DMS 273 (cell line): Measurements from ENCODE around the gene CARS2.
"Not testable (repeated sequence)": the region's sequence is repeated elsewhere in the genome, so short reads cannot be mapped to it uniquely, and the experiment has no call there.

Experiments
- DNase-seq: peaks from one replicate; lab custom pipeline; 2025; ENCODE audit not compliant: unreplicated experiment; lab: John Stamatoyannopoulos, UW

Gene CARS2

GRCh38 chr13:110639935-110640334 is 66.0 kb downstream of the CARS2 start:
- no peak for DNase-seq

GRCh38 chr13:110638814-110639806 is 66.8 kb downstream of the CARS2 start:
- no peak for DNase-seq

GRCh38 chr13:110638257-110638656 is 67.7 kb downstream of the CARS2 start:
- no peak for DNase-seq

GRCh38 chr13:110637747-110638146 is 68.2 kb downstream of the CARS2 start:
- no peak for DNase-seq

- no peak for DNase-seq
These were observed 68.6 kb downstream of the CARS2 start for GRCh38 chr13:110637275-110637674.

GRCh38 chr13:110636701-110637201 is 69.2 kb downstream of the CARS2 start:
- no peak for DNase-seq

- peak; percentile 32 for DNase-seq
These were observed 69.9 kb downstream of the CARS2 start for GRCh38 chr13:110636053-110636475.

- DNase-seq = no peak
These were observed 70.4 kb downstream of the CARS2 start for GRCh38 chr13:110635405-110636002.

GRCh38 chr13:110634558-110634957 is 71.4 kb downstream of the CARS2 start:
- DNase-seq = no peak

- no peak for DNase-seq
These were observed 72.1 kb downstream of the CARS2 start for GRCh38 chr13:110633776-110634175.

- DNase-seq = not testable (repeated sequence)
These were observed 73.7 kb downstream of the CARS2 start for GRCh38 chr13:110632255-110632654.

- no peak for DNase-seq
These were observed 75.3 kb downstream of the CARS2 start for GRCh38 chr13:110630566-110631119.

- no peak for DNase-seq
These were observed 76.2 kb downstream of the CARS2 start for GRCh38 chr13:110629735-110630134.

- no peak for DNase-seq
These were observed 76.8 kb downstream of the CARS2 start for GRCh38 chr13:110628952-110629701.

- no peak for DNase-seq
These were observed 77.5 kb downstream of the CARS2 start for GRCh38 chr13:110628477-110628793.

- no peak for DNase-seq
These were observed 78.0 kb downstream of the CARS2 start for GRCh38 chr13:110627761-110628476.

GRCh38 chr13:110627351-110627750 is 78.6 kb downstream of the CARS2 start:
- DNase-seq = no peak

GRCh38 chr13:110626521-110626920 is 79.4 kb downstream of the CARS2 start:
- DNase-seq = no peak

GRCh38 chr13:110625771-110626321 is 80.1 kb downstream of the CARS2 start:
- no peak for DNase-seq
